Mucosa of descending colon (tissue), 3 donors: ENCODE results near the gene DKK3. TPM values are rescaled to one million over a fixed set of nuclear protein-coding genes. Genes with fewer than 3 reads are reported as not detected.

Source experiments
- ATAC-seq: fragments of 200-7000 bp; cut with Tn5 transposase; one replicate; pipeline ENCODE4 v1.9.1; 2020; ENCODE audit warnings: mild to moderate bottlenecking, moderate library complexity
- DNase-seq, 3 donors: peaks; one replicate each; pipeline ENCODE4 v3.0.0-alpha.2; 2020
- H3K36me3 ChIP-seq: fragments of 200-600 bp; one replicate; pipeline ENCODE4 v1.8.0; 2021; ENCODE audit warnings: low read depth, mild to moderate bottlenecking
- H3K4me1 ChIP-seq: fragments of 200-600 bp; one replicate; pipeline ENCODE4 v1.8.0; 2021; ENCODE audit warnings: low read depth, mild to moderate bottlenecking
- H3K4me3 ChIP-seq: fragments of 200-600 bp; one replicate; pipeline ENCODE4 v1.8.0; 2021; ENCODE audit warnings: mild to moderate bottlenecking
- H3K9me3 ChIP-seq: fragments of 200-600 bp; one replicate; pipeline ENCODE4 v1.8.0; 2021; ENCODE audit warnings: mild to moderate bottlenecking
- CTCF ChIP-seq: fragments of 200-600 bp; IDR thresholded peaks from one replicate; pipeline ENCODE4 v1.8.0; 2022; ENCODE audit warnings: antibody characterized with exemption, mild to moderate bottlenecking
- intact Hi-C, 2 donors: fragments of 100-400 bp; cut with DNase I in 1 of 2; cut with micrococcal nuclease in 1 of 2; formaldehyde crosslinking; loops; one replicate each; pipeline versions ENCODE4 v1.11.0 to v1.11.1; 2022; cut with DNase I, micrococcal nuclease
- total RNA-seq, 3 donors: library from RNA; stranded (reverse); fragmentation: NEBNext Ultra II Directional in 2 of 3; extraction: Animal tissue kit (Norgen Biotek cat#: 25700) in 2 of 3; gene quantifications; one replicate each; pipeline versions ENCODE4 v1.2.1 to v1.2.4, GENCODE V29; 2021 to 2023
- donor health status: DM: no; HTN: no; CAD: no; lungs with moderate emphysema.
- donor health status: DM: no; HTN: no; CAD: no.
- donor health status: DM: no; HTN: yes; CAD: no.

Gene DKK3
- total RNA-seq, 3 donors from 2014 or later: 9.1 to 52.9 (median 18.9) TPM

GRCh38 chr11:12052676-12053605 lies 44.5 kb upstream of the DKK3 start:
- Histone ChIP-seq H3K4me1 (no peaks in the 10 kb centered on the region), H3K4me3 (no peak overlapping the region), H3K36me3 (no peaks in the 10 kb centered on the region), H3K9me3 (no peaks in the 10 kb centered on the region)
- DNase-seq (no peak), ATAC-seq (peak; percentile 6)
- no peak for TF ChIP-seq CTCF
- intact Hi-C loops: no loop called here

- intact Hi-C loops: no loop called here
- no peaks in the 10 kb centered on the region for H3K4me1 ChIP-seq
- no peak for ATAC-seq
- H3K4me3 ChIP-seq: no peak overlapping the region
- no peaks in the 10 kb centered on the region for H3K36me3 ChIP-seq
- no peaks in the 10 kb centered on the region for H3K9me3 ChIP-seq
- DNase-seq: no peak
- TF ChIP-seq CTCF: no peak
Measured at GRCh38 chr11:12051287-12051662, 42.8 kb upstream of the DKK3 start.

GRCh38 chr11:12050470-12051286 lies 42.3 kb upstream of the DKK3 start:
- Histone ChIP-seq H3K36me3 (no peaks in the 10 kb centered on the region), H3K4me3 (no peak overlapping the region), H3K4me1 (no peaks in the 10 kb centered on the region), H3K9me3 (no peaks in the 10 kb centered on the region)
- ATAC-seq: no peak
- intact Hi-C loops: no loop called here
- DNase-seq: no peak
- no peak for TF ChIP-seq CTCF

DNA sequence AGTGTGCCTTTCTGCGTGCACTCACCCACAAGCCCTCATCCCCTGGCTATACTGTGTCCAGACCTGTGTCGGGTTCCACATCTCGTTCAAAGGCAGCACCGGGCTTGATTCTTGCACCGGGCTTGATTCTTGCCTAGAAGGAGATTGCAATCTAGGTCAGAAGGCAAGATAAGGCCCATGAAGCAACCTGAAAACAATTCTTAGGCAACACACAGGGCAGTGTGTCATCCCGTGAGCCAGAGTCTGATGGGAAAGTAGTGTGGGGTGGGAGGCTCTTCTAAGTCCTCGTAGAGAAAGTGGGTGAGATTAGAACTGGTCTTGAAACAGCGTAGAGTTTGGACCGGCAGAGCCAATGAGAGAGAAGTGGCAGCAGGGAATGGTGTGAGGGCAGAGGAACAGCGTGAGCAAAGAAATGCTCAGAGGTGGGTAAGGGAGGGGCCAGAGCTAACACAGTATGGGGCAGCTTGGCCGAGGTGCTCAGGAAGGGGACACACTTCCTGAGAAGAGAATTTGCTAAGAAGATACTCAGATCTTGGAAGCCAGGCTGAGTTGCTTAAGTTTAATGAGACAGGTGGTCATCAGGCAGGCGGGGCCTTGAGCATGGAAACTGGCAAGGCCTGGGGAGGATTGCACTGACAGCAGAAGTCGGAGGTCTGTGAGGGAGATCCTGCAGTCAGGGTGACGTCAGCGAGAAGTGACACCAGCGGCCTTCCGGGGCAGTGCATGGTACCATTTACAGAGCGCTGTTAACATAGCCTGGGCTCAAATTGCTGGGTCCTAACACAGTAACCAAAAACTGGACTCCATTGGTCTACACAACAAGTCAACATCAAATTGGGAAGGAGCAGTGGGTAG lies 40.7 kb upstream of the DKK3 start:
- Histone ChIP-seq H3K36me3 (no peaks in the 10 kb centered on the region), H3K4me3 (no peak overlapping the region), H3K4me1 (no peaks in the 10 kb centered on the region), H3K9me3 (no peaks in the 10 kb centered on the region)
- TF ChIP-seq CTCF: no peak
- ATAC-seq (no peak), DNase-seq (no peak)
- intact Hi-C loops: loop anchor here in 1 of 2 donors (10.0 kb wide), 1 partner anchor 114 kb away; no protein-coding TSS in a partner anchor

- Histone ChIP-seq H3K4me3 (no peak overlapping the region), H3K36me3 (no peaks in the 10 kb centered on the region), H3K9me3 (no peaks in the 10 kb centered on the region), H3K4me1 (no peaks in the 10 kb centered on the region)
- intact Hi-C loops: loop anchor here (2.0 to 10.0 kb wide), 2 partner anchors 112 to 236 kb away; no protein-coding TSS in a partner anchor
- no peak for TF ChIP-seq CTCF
- ATAC-seq (no peak), DNase-seq (no peak)
Measured at GRCh38 chr11:12046636-12047236, 38.3 kb upstream of the DKK3 start.
